Cardiac fibroblast (primary cell): Measurements from ENCODE around the gene ADGRV1.

Experiments
- DNase-seq, 2 donors: peaks; one replicate each; pipeline versions ENCODE4 v3.0.0 to v3.0.0-alpha.2; 2010; ENCODE audit warnings: low read depth in 2 of 2
- H3K4me3 ChIP-seq, 2 donors: replicated peaks in 1 of 2; 1 replicate in 1 of 2; 2 replicates in 1 of 2; pipeline ENCODE4 v1.5.1; 2011; ENCODE audit warnings: low read depth in 2 of 2, low read length in 2 of 2, mild to moderate bottlenecking in 2 of 2, moderate library complexity in 1 of 2
- TF ChIP-seq, protein P1 (sequence below): IDR thresholded peaks from one replicate; pipeline ENCODE4 v1.5.1; 2011; ENCODE audit warnings: low read depth, mild to moderate bottlenecking, low read length, inconsistent platforms

ADGRV1 gene

DNA sequence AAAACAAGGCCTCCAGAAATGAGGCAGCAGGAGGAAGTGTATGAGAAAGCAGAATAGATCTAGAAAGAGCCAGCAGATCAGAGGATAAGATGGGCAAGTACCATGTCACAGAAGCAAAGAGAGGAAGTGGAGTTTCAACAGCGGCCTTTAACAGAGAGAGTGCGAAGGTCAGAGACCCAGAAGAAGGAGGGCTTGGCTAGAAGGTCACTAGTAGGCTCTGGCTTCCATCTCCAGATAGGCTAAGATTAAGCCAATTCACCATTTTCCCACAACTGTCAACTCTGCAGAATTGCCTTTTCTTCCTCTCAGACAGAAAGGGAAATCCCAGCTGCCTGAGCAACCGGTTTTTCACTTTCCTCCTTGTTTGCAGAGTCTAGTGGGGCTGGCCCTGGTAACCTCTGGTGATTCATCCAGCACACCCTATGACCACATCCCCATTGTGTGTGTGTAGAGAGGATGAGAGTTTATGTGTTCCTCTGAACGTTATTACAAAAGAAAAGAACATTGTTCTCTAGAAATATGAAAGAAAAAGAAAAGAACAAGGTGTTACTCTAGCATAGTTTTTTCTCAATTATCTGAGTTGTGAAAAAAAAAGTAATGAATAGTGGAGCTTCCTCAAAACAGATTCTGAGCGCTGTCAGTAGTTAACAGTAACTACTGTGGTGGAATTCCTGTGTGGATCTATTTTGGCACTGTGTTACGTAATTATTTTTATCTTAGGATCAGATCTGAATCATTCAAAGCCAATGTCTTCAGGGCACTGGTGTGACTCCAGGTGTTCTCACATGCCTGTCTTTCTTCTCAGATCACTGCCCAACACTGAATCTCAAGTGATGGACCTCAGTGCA lies 604.2 kb downstream of the ADGRV1 start:
- DNase-seq, result peak; percentile 91 to 98
- no peak overlapping the region for H3K4me3 ChIP-seq
- TF ChIP-seq, protein P1, sequence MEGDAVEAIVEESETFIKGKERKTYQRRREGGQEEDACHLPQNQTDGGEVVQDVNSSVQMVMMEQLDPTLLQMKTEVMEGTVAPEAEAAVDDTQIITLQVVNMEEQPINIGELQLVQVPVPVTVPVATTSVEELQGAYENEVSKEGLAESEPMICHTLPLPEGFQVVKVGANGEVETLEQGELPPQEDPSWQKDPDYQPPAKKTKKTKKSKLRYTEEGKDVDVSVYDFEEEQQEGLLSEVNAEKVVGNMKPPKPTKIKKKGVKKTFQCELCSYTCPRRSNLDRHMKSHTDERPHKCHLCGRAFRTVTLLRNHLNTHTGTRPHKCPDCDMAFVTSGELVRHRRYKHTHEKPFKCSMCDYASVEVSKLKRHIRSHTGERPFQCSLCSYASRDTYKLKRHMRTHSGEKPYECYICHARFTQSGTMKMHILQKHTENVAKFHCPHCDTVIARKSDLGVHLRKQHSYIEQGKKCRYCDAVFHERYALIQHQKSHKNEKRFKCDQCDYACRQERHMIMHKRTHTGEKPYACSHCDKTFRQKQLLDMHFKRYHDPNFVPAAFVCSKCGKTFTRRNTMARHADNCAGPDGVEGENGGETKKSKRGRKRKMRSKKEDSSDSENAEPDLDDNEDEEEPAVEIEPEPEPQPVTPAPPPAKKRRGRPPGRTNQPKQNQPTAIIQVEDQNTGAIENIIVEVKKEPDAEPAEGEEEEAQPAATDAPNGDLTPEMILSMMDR, result no peak

DNA sequence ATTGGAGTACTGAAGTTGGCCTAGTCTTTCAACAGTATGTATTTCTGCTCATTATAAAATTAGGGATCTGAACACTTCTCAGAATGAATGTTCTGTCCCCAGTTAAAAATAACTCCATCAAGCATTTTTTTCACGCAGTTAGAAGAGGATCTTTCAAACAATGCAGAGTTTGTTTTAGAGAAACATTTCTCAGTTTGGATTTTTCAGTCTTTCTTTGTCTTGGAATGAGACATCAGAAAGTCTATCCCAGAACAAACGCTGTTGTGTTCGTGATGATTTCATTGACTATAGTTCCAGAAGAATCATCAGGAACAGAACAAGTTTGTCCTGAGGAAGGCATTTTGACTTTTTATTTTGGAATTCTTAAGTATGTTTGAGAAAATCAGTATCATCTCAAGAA lies 605.8 kb downstream of the ADGRV1 start:
- no peak overlapping the region for H3K4me3 ChIP-seq
- DNase-seq, result peak in 1 of 2 donors; percentile 37
- TF ChIP-seq, protein P1, result no peak

DNA sequence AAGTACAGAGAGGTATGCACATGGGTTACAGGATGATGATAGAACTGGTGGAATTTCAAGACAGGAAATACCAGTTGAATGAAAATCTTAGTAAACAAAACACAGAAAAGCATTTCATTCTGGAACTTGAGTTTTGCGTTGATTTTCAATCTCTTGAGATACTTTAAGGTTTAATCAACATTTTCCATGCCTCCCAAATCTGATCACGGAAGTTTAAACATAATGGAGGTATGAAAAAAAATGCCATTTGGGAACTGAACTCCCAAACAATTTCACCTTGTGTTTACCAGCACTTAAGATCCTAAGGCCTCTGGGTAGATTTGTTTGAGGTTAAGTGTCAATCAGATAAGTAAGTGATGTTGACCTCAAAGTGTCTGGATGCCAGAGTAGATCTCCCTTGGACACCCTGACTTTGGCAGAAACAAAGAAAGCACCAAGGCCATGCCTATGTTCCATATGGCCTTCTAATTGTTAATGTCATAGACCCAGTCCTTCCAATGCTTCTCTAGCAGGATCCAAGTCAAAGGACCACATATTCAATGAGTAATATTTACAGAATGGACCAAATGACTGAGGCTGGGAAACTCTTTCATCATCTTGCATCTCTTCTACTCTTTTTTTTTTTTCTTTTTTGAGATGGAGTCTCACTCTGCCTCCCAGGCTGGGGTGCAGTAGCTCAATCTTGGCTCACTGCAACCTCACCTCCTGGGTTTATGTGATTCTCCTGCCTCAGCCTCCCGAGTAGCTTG lies 607.6 kb downstream of the ADGRV1 start:
- DNase-seq, result peak; percentile 72 to 87
- H3K4me3 ChIP-seq, result no peak overlapping the region
- TF ChIP-seq, protein P1, result no peak

DNA sequence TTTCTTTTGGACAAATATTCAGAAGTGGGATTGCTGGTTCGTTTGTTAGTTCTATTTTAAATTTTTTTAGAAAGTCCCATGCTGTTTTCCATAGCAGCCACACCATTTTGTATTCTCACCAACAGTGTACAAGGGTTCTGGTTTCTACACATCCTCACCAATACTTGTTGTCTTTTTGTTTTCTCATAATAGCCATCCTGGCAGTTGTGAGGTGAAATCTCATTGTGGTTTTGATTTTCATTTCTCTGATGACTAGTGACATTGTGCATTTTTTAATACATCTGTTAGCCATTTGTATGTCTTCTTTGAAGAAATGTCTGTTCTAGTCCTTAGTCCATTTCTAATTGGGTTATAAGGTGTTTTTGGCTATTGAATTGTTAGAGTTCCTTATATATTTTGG lies 610.3 kb downstream of the ADGRV1 start:
- TF ChIP-seq, protein P1, result no peak
- DNase-seq, result no peak
- H3K4me3 ChIP-seq, result no peak overlapping the region

DNA sequence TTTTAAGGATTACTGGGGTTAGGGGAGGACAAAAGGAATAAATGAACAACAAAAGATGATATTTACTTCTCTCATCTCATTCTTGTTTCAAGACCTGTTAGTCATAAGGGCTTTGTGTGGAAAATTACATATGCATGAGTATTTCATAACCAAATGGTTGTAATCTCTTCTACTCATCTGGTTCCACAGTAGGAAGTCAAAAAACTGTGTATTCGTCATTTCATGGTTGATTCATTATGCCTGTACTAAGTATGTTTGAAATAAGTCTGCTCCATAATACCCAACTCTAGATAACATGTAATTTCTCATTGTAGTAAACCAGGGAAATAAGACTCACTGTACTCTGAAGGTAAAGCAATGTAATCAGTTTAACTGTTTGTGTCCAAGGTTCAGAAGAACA lies 611.7 kb downstream of the ADGRV1 start:
- H3K4me3 ChIP-seq, result no peak overlapping the region
- DNase-seq, result peak; percentile 56 to 91
- TF ChIP-seq, protein P1, result no peak

DNA sequence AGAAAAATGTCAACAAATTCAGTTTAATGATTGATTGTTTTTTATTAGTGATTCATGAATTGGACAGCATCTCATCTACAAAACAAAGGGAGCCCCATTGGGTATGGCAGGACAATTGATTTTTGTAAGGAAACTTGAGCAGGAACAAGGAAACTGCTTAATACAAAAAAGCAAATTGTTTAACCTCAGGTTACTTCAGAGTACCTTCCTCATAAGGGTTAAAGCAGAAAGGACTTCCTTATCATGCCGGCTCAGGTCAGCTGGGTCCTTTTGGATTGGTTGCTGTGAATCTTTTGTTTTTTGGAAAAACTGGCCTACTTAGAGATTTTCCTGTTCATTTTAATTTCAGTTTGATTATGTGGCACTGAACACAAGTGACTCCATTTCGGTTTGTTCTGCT lies 612.7 kb downstream of the ADGRV1 start:
- TF ChIP-seq, protein P1, result no peak
- no peak for DNase-seq
- no peak overlapping the region for H3K4me3 ChIP-seq
